Lung (tissue), 12 donors: ENCODE data around the gene UNC93A. TPM values are rescaled to one million over a fixed set of nuclear protein-coding genes. Genes with fewer than 3 reads are reported as not detected.

Source experiments
- ATAC-seq: fragments of 200-7000 bp; cut with Tn5 transposase; one replicate; pipeline ENCODE4 v1.9.1; 2020; ENCODE audit warnings: moderate number of reproducible peaks; ENCODE audit not compliant: insufficient read depth, low FRiP score
- DNase-seq, 3 donors: peaks; one replicate each; pipeline ENCODE4 v3.0.0-alpha.2; 2013 to 2017
- H3K27ac ChIP-seq, 2 donors: one replicate each; pipeline ENCODE4 v1.5.1; 2013; ENCODE audit warnings: mild to moderate bottlenecking in 2 of 2, moderate library complexity in 2 of 2, control low read depth in 1 of 2, inconsistent platforms in 1 of 2, low read depth in 1 of 2, low read length in 1 of 2
- H3K27me3 ChIP-seq, 3 donors: one replicate each; pipeline ENCODE4 v1.5.1; 2013; ENCODE audit warnings: low read length in 2 of 3; ENCODE audit not compliant: control insufficient read depth in 3 of 3, insufficient read depth in 3 of 3
- H3K36me3 ChIP-seq, 4 donors: one replicate each; pipeline ENCODE4 v1.5.1; 2013; ENCODE audit warnings: low read length in 4 of 4, mild to moderate bottlenecking in 1 of 4, moderate library complexity in 1 of 4; ENCODE audit not compliant: control insufficient read depth in 4 of 4, insufficient read depth in 4 of 4
- H3K4me1 ChIP-seq, 5 donors: one replicate each; pipeline ENCODE4 v1.5.1; 2013; ENCODE audit warnings: low read length in 5 of 5, mild to moderate bottlenecking in 2 of 5, moderate library complexity in 1 of 5; ENCODE audit not compliant: control insufficient read depth in 5 of 5, insufficient read depth in 5 of 5
- H3K4me3 ChIP-seq: one replicate; pipeline ENCODE4 v1.5.1; 2013; ENCODE audit warnings: mild to moderate bottlenecking, control low read depth, moderate library complexity
- H3K9ac ChIP-seq, 2 donors: one replicate each; pipeline ENCODE4 v1.5.1; 2013; ENCODE audit warnings: low read length in 2 of 2, control low read depth in 1 of 2; ENCODE audit not compliant: insufficient read depth in 1 of 2
- H3K9me3 ChIP-seq, 4 donors: one replicate each; pipeline ENCODE4 v1.5.1; 2013; ENCODE audit warnings: low read length in 3 of 4, mild to moderate bottlenecking in 1 of 4, moderate library complexity in 1 of 4; ENCODE audit not compliant: control insufficient read depth in 4 of 4, insufficient read depth in 3 of 4
- CTCF ChIP-seq: IDR thresholded peaks from 2 replicates; pipeline ENCODE4 v1.5.1; 2012; ENCODE audit warnings: mild to moderate bottlenecking; ENCODE audit errors: control extremely low read depth, extremely low read depth
- WGBS, 2 donors: extraction: QIAGEN DNeasy Blood & Tissue Kit; methylation state at CpG; one replicate each; pipeline ENCODE4 v1.1.7; 2013; 5-methylcytosine and 5-hydroxymethylcytosine counted together
- polyA plus RNA-seq, 2 donors: library from polyadenylated mRNA; stranded (reverse); fragments of 200-250 nt; gene quantifications; one replicate each; pipeline ENCODE4 v1.2.1, GENCODE V29; 2013
- total RNA-seq, 2 donors: library from RNA; depleted of rRNA in 1 of 2; stranded (reverse); fragments of >200 nt in 1 of 2; gene quantifications; one replicate each; pipeline ENCODE4 v1.2.1, GENCODE V29; 2014 to 2021
- donor health status: control.
- donor health status: control.
- donor health status: Bipolar disorder and iron deficiency.
- donor health status: healthy.
- donor health status: DM: yes; HTN: yes; CAD: no.

UNC93A gene
- total and polyA plus RNA-seq, 4 donors = not detected

- H3K36me3 ChIP-seq = no peaks in the 10 kb centered on the region
These were observed 39.6 kb downstream of the UNC93A start for GRCh38 chr6:167330750-167331149.

GRCh38 chr6:167331565-167331964 lies 40.5 kb downstream of the UNC93A start:
- Histone ChIP-seq H3K9me3 (no peaks in the 10 kb centered on the region), H3K4me3 (no peak overlapping the region), H3K9ac (no peak overlapping the region), H3K27ac (no peak overlapping the region), H3K4me1 (peaks cover 0 to under 1% (median 0%) of the 10 kb centered on the region in 5 donors), H3K36me3 (no peaks in the 10 kb centered on the region), H3K27me3 (no peaks in the 10 kb centered on the region)
- no peak for DNase-seq
- ATAC-seq = no peak
- no peak for TF ChIP-seq CTCF
- WGBS, 2 donors = 73 to 88% methylated on average over 11 of the region's 11 CpGs

More at GRCh38 chr6:167330750-167331149, 39.6 kb downstream of the UNC93A start:
- H3K9me3 ChIP-seq = no peaks in the 10 kb centered on the region
- DNase-seq (no peak), ATAC-seq (no peak)
- WGBS, 2 donors = 86 to 91% methylated on average over 9 of the region's 9 CpGs
- no peak overlapping the region for H3K27ac ChIP-seq
- H3K4me1 ChIP-seq = no peaks in the 10 kb centered on the region
- H3K4me3 ChIP-seq = no peak overlapping the region
- no peak for TF ChIP-seq CTCF
- no peaks in the 10 kb centered on the region for H3K27me3 ChIP-seq
- H3K9ac ChIP-seq = no peak overlapping the region

- DNase-seq (peak; percentile 65 to 84 (median 75)), ATAC-seq (no peak)
These were observed 45.9 kb downstream of the UNC93A start for GRCh38 chr6:167336844-167337630.

More at GRCh38 chr6:167336844-167337630, 45.9 kb downstream of the UNC93A start:
- WGBS, 2 donors = 92 to 93% methylated on average over 19 of the region's 19 CpGs
- no peak overlapping the region for H3K4me3 ChIP-seq
- no peaks in the 10 kb centered on the region for H3K9me3 ChIP-seq
- H3K36me3 ChIP-seq = no peaks in the 10 kb centered on the region
- TF ChIP-seq CTCF = no peak
- peaks cover 0 to 6% (median 0%) of the 10 kb centered on the region in 5 donors for H3K4me1 ChIP-seq
- no peak overlapping the region for H3K9ac ChIP-seq
- no peak overlapping the region for H3K27ac ChIP-seq
- H3K27me3 ChIP-seq = no peaks in the 10 kb centered on the region
